ENCODE results near the gene DUSP14. TPM values are rescaled to one million over a fixed set of nuclear protein-coding genes. Genes with fewer than 3 reads are reported as not detected.

The DUSP14 gene
- total RNA-seq, 2 donors from 2014 or later: 17.0 to 22.8 TPM

GRCh38 chr17:37502009-37502936 lies 12.6 kb downstream of the DUSP14 start:
- Mint-ChIP-seq H3K27ac (no peak overlapping the region), H3K4me1 (peaks cover 12% of the 10 kb centered on the region), H3K27me3 (ENCODE audit: insufficient read depth) (no peaks in the 10 kb centered on the region), H3K4me3 (no peak overlapping the region), H3K9me3 (peaks cover 3% of the 10 kb centered on the region), H3K36me3 (ENCODE audit: low read depth) (peaks cover 4% of the 10 kb centered on the region)
- no peak for DNase-seq
- no peaks in the 10 kb centered on the region for H3K36me3 ChIP-seq (ENCODE audit: control insufficient read depth, insufficient read depth, low read length)
- no peaks in the 10 kb centered on the region for H3K9me3 ChIP-seq (ENCODE audit: control insufficient read depth, low read length)
- H3K4me3 ChIP-seq (ENCODE audit: low read length): no peak overlapping the region
- TF ChIP-seq CTCF (conservative IDR thresholded peaks at IDR 0.05): no peak
- no peaks in the 10 kb centered on the region for H3K27me3 ChIP-seq (ENCODE audit: control insufficient read depth, insufficient read depth, low read length, poor library complexity, severe bottlenecking)
- 93 to 95% methylated on average over 7 to 10 of the region's 10 CpGs for WGBS, 2 experiments (ENCODE audit: insufficient coverage in 1 of 2, insufficient read length in 1 of 2)
- H3K27ac ChIP-seq (ENCODE audit: low read depth, low read length): no peak overlapping the region
- no peak overlapping the region for H3K9ac ChIP-seq (ENCODE audit: extremely low read depth, low read length, poor library complexity, severe bottlenecking)
- H3K4me1 ChIP-seq (ENCODE audit: control insufficient read depth, insufficient read depth, low read length): peaks cover 5% of the 10 kb centered on the region

- Mint-ChIP-seq H3K4me3 (no peak overlapping the region), H3K27me3 (ENCODE audit: insufficient read depth) (no peaks in the 10 kb centered on the region), H3K9me3 (no peaks in the 10 kb centered on the region), H3K4me1 (peaks cover 12% of the 10 kb centered on the region), H3K27ac (no peak overlapping the region), H3K36me3 (ENCODE audit: low read depth) (peaks cover 2% of the 10 kb centered on the region)
- H3K27ac ChIP-seq (ENCODE audit: low read depth, low read length): no peak overlapping the region
- H3K4me1 ChIP-seq (ENCODE audit: control insufficient read depth, insufficient read depth, low read length): peaks cover 5% of the 10 kb centered on the region
- H3K9ac ChIP-seq (ENCODE audit: extremely low read depth, low read length, poor library complexity, severe bottlenecking): no peak overlapping the region
- H3K36me3 ChIP-seq (ENCODE audit: control insufficient read depth, insufficient read depth, low read length): peaks cover 6% of the 10 kb centered on the region
- no peaks in the 10 kb centered on the region for H3K27me3 ChIP-seq (ENCODE audit: control insufficient read depth, insufficient read depth, low read length, poor library complexity, severe bottlenecking)
- no peak for DNase-seq
- TF ChIP-seq CTCF (conservative IDR thresholded peaks at IDR 0.05): no peak
- 89 to 94% methylated on average over 6 of the region's 6 CpGs for WGBS, 2 experiments (ENCODE audit: insufficient coverage in 1 of 2, insufficient read length in 1 of 2)
- no peak overlapping the region for H3K4me3 ChIP-seq (ENCODE audit: low read length)
- H3K9me3 ChIP-seq (ENCODE audit: control insufficient read depth, low read length): no peaks in the 10 kb centered on the region
These were observed 13.5 kb downstream of the DUSP14 start for GRCh38 chr17:37503148-37503547.

- Histone ChIP-seq H3K9me3 (ENCODE audit: control insufficient read depth, low read length) (no peaks in the 10 kb centered on the region), H3K36me3 (ENCODE audit: control insufficient read depth, insufficient read depth, low read length) (peaks cover 7% of the 10 kb centered on the region), H3K27ac (ENCODE audit: low read depth, low read length) (no peak overlapping the region), H3K9ac (ENCODE audit: extremely low read depth, low read length, poor library complexity, severe bottlenecking) (no peak overlapping the region), H3K4me3 (ENCODE audit: low read length) (no peak overlapping the region), H3K4me1 (ENCODE audit: control insufficient read depth, insufficient read depth, low read length) (peaks cover 5% of the 10 kb centered on the region), H3K27me3 (ENCODE audit: control insufficient read depth, insufficient read depth, low read length, poor library complexity, severe bottlenecking) (no peaks in the 10 kb centered on the region)
- Mint-ChIP-seq H3K27me3 (ENCODE audit: insufficient read depth) (no peaks in the 10 kb centered on the region), H3K36me3 (ENCODE audit: low read depth) (peaks cover 3% of the 10 kb centered on the region), H3K4me3 (no peak overlapping the region), H3K9me3 (no peaks in the 10 kb centered on the region), H3K4me1 (peaks cover 12% of the 10 kb centered on the region), H3K27ac (no peak overlapping the region)
- TF ChIP-seq CTCF (conservative IDR thresholded peaks at IDR 0.05): no peak
- WGBS, 2 experiments (ENCODE audit: insufficient coverage in 1 of 2, insufficient read length in 1 of 2): 89 to 100% methylated on average over 1 to 3 of the region's 3 CpGs
- DNase-seq: no peak
These were observed 15.6 kb downstream of the DUSP14 start for GRCh38 chr17:37505333-37505732.

Data from endodermal cell (in vitro differentiated cells).